Measurements from ENCODE around the gene FGF18. TPM values are rescaled to one million over a fixed set of nuclear protein-coding genes. Genes with fewer than 3 reads are reported as not detected.

The FGF18 gene
- polyA plus RNA-seq, 1 donor from 2014 or later, result 1.2 TPM

DNA sequence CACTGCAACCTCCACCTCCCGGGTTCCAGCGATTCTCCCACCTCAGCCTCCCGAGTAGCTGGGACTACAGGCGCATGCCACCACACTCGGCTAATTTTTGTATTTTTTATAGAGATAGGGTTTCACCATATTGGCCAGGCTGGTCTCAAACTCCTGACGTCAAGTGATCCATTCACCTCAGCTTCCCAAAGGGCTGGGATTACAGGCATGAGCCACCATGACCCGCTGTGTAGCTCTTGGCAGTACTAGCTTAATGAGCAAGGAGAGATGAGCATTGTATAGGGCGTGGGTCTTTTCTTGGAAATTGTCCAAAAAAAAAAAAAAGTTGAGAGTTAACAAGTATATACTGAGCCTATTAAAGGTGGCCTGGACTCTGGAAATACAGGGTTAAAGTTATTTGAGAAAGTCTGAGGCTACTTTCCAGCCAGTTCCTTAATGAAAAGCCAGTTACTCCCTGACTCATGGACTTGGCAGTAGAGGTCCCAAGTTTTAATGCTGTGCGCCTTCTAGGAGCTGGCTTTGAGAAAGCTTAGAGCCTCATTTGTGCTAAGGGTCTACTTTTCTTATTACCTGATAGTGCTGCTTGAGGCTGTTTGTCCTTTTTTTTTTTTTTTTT lies 4.2 kb upstream of the FGF18 start:
- no peak overlapping the region for H3K4me3 ChIP-seq (ENCODE audit: low read length)
- no peaks in the 10 kb centered on the region for H3K36me3 ChIP-seq (ENCODE audit: insufficient read depth, low read length)
- no peaks in the 10 kb centered on the region for H3K9me3 ChIP-seq (ENCODE audit: low read length)
- no peaks in the 10 kb centered on the region for H3K79me2 ChIP-seq (replicated peaks; ENCODE audit: insufficient read depth, low read length)
- TF ChIP-seq EZH2 (IDR thresholded peaks at IDR 0.05; ENCODE audit: borderline replicate concordance, insufficient read depth, low read length, poor library complexity, severe bottlenecking) (no peak), SMC3 (conservative IDR thresholded peaks at IDR 0.05; ENCODE audit: poor library complexity) (no peak), EP300 (conservative IDR thresholded peaks at IDR 0.05; ENCODE audit: poor library complexity, severe bottlenecking) (no peak), TAF1 (IDR thresholded peaks at IDR 0.05; ENCODE audit: low read depth) (no peak), RAD21 (conservative IDR thresholded peaks at IDR 0.05) (no peak), POLR2AphosphoS5 (IDR thresholded peaks at IDR 0.05) (no peak), MXI1 (conservative IDR thresholded peaks at IDR 0.05; ENCODE audit: poor library complexity, severe bottlenecking) (no peak)
- TF ChIP-seq, protein P1, sequence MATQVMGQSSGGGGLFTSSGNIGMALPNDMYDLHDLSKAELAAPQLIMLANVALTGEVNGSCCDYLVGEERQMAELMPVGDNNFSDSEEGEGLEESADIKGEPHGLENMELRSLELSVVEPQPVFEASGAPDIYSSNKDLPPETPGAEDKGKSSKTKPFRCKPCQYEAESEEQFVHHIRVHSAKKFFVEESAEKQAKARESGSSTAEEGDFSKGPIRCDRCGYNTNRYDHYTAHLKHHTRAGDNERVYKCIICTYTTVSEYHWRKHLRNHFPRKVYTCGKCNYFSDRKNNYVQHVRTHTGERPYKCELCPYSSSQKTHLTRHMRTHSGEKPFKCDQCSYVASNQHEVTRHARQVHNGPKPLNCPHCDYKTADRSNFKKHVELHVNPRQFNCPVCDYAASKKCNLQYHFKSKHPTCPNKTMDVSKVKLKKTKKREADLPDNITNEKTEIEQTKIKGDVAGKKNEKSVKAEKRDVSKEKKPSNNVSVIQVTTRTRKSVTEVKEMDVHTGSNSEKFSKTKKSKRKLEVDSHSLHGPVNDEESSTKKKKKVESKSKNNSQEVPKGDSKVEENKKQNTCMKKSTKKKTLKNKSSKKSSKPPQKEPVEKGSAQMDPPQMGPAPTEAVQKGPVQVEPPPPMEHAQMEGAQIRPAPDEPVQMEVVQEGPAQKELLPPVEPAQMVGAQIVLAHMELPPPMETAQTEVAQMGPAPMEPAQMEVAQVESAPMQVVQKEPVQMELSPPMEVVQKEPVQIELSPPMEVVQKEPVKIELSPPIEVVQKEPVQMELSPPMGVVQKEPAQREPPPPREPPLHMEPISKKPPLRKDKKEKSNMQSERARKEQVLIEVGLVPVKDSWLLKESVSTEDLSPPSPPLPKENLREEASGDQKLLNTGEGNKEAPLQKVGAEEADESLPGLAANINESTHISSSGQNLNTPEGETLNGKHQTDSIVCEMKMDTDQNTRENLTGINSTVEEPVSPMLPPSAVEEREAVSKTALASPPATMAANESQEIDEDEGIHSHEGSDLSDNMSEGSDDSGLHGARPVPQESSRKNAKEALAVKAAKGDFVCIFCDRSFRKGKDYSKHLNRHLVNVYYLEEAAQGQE (IDR thresholded peaks at IDR 0.05; ENCODE audit: borderline replicate concordance), result no peak
- TF ChIP-seq, protein P2, sequence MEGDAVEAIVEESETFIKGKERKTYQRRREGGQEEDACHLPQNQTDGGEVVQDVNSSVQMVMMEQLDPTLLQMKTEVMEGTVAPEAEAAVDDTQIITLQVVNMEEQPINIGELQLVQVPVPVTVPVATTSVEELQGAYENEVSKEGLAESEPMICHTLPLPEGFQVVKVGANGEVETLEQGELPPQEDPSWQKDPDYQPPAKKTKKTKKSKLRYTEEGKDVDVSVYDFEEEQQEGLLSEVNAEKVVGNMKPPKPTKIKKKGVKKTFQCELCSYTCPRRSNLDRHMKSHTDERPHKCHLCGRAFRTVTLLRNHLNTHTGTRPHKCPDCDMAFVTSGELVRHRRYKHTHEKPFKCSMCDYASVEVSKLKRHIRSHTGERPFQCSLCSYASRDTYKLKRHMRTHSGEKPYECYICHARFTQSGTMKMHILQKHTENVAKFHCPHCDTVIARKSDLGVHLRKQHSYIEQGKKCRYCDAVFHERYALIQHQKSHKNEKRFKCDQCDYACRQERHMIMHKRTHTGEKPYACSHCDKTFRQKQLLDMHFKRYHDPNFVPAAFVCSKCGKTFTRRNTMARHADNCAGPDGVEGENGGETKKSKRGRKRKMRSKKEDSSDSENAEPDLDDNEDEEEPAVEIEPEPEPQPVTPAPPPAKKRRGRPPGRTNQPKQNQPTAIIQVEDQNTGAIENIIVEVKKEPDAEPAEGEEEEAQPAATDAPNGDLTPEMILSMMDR (IDR thresholded peaks at IDR 0.05; ENCODE audit: poor library complexity, severe bottlenecking), result no peak
- H3F3A ChIP-seq (ENCODE audit: insufficient read depth, low read length, poor library complexity, severe bottlenecking), result no peaks in the 10 kb centered on the region
- H2AFZ ChIP-seq (ENCODE audit: low read depth, low read length), result no peak overlapping the region
- no peaks in the 10 kb centered on the region for H3K9me2 ChIP-seq (ENCODE audit: insufficient read depth, low read length)
- H3K9ac ChIP-seq (ENCODE audit: low read length), result no peak overlapping the region
- peaks cover 2% of the 10 kb centered on the region for H3K27me3 ChIP-seq (ENCODE audit: insufficient read depth, low read depth, low read length)
- no peak overlapping the region for H3K4me2 ChIP-seq (ENCODE audit: low read length)
- no peak overlapping the region for H3K27ac ChIP-seq (ENCODE audit: low read length)
- no peaks in the 10 kb centered on the region for H4K20me1 ChIP-seq (ENCODE audit: insufficient read depth)

DNA sequence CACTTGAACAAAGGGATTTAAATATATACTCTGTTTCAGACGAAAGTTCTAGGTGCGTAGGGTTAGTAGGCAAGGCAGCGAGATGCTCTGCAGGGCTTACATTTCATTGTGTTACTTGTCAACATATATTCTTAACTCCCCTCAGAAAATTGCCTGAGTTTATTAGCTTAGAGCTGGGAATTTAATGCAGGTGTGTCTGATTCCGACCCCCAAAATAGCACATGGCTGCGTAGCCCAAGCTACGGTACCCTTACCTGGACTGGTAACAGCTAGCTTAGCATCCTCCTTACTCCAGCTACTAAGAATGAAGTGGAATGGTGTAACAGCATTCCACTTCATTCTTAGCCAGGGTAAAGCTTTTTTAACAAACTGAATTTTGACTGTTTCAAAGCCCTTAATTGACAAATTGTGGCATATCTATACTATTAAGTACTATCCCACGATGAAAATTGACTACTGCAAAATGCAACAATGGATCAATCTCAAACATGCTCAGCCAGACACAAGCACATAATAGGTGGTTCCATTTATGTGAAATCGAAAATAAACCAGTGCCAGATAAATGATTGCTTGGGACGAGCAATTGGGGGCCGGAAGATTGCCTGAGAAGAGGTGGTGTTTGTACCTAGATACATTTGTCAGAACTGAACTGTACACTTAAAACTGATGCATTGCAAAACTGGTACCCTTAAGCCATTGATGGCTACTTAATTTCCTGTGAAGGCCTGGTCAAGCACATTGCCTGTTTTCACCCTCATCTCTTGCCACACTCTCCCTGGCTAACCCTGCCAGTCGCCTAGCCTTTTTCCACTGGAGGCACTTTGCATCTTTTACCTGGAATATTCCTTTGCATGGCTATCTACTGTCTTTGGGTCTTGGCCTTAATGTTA lies 3.0 kb upstream of the FGF18 start:
- H3K36me3 ChIP-seq (ENCODE audit: insufficient read depth, low read length), result no peaks in the 10 kb centered on the region
- no peak overlapping the region for H3K9ac ChIP-seq (ENCODE audit: low read length)
- no peaks in the 10 kb centered on the region for H3K79me2 ChIP-seq (replicated peaks; ENCODE audit: insufficient read depth, low read length)
- no peaks in the 10 kb centered on the region for H3K9me3 ChIP-seq (ENCODE audit: low read length)
- no peak overlapping the region for H3K27ac ChIP-seq (ENCODE audit: low read length)
- TF ChIP-seq, protein P1 (IDR thresholded peaks at IDR 0.05; ENCODE audit: borderline replicate concordance), result no peak
- TF ChIP-seq MXI1 (conservative IDR thresholded peaks at IDR 0.05; ENCODE audit: poor library complexity, severe bottlenecking) (no peak), TAF1 (IDR thresholded peaks at IDR 0.05; ENCODE audit: low read depth) (no peak), EP300 (conservative IDR thresholded peaks at IDR 0.05; ENCODE audit: poor library complexity, severe bottlenecking) (no peak), EZH2 (IDR thresholded peaks at IDR 0.05; ENCODE audit: borderline replicate concordance, insufficient read depth, low read length, poor library complexity, severe bottlenecking) (no peak), POLR2AphosphoS5 (IDR thresholded peaks at IDR 0.05) (no peak), SMC3 (conservative IDR thresholded peaks at IDR 0.05; ENCODE audit: poor library complexity) (no peak), RAD21 (conservative IDR thresholded peaks at IDR 0.05) (no peak)
- TF ChIP-seq, protein P2 (IDR thresholded peaks at IDR 0.05; ENCODE audit: poor library complexity, severe bottlenecking), result no peak
- no peak overlapping the region for H2AFZ ChIP-seq (ENCODE audit: low read depth, low read length)
- H3K4me3 ChIP-seq (ENCODE audit: low read length), result no peak overlapping the region
- H3K9me2 ChIP-seq (ENCODE audit: insufficient read depth, low read length), result no peaks in the 10 kb centered on the region
- H3F3A ChIP-seq (ENCODE audit: insufficient read depth, low read length, poor library complexity, severe bottlenecking), result no peaks in the 10 kb centered on the region
- no peak overlapping the region for H3K4me2 ChIP-seq (ENCODE audit: low read length)
- peaks cover 14% of the 10 kb centered on the region for H3K27me3 ChIP-seq (ENCODE audit: insufficient read depth, low read depth, low read length)
- H4K20me1 ChIP-seq (ENCODE audit: insufficient read depth), result no peaks in the 10 kb centered on the region

Data from neural cell (in vitro differentiated cells).